GM23248 (cell line): Measurements from ENCODE around the gene ZNF443. TPM values are rescaled to one million over a fixed set of nuclear protein-coding genes. Genes with fewer than 3 reads are reported as not detected.
A peak's percentile ranks its signal among the peaks of the same experiment; 100 is the strongest.

Experiments used
- DNase-seq: peaks from one replicate; pipeline ENCODE4 v3.0.0-alpha.2; 2015
- H2AFZ ChIP-seq: fragments of 200-600 bp; sonication (generic); 2 replicates; pipeline ENCODE4 v1.6.1; 2016; ENCODE audit warnings: antibody characterized with exemption
- H3F3A ChIP-seq: fragments of 200-600 bp; sonication (generic); 2 replicates; pipeline ENCODE4 v1.6.1; 2016; ENCODE audit warnings: mild to moderate bottlenecking, antibody characterized with exemption, mixed run types; ENCODE audit not compliant: insufficient read depth
- H3K27ac ChIP-seq: fragments of 200-600 bp; sonication (generic); 2 replicates; pipeline ENCODE4 v1.5.1; 2016; ENCODE audit warnings: mild to moderate bottlenecking
- H3K27me3 ChIP-seq: fragments of 200-600 bp; sonication (generic); replicated peaks from 2 replicates; pipeline ENCODE4 v1.6.1; 2016; ENCODE audit warnings: mild to moderate bottlenecking; ENCODE audit not compliant: insufficient read depth
- H3K36me3 ChIP-seq: fragments of 200-600 bp; sonication (generic); 2 replicates; pipeline ENCODE4 v1.6.1; 2016; ENCODE audit warnings: low read depth, mild to moderate bottlenecking
- H3K4me1 ChIP-seq: fragments of 200-600 bp; sonication (generic); 2 replicates; pipeline ENCODE4 v1.6.1; 2016; ENCODE audit warnings: mild to moderate bottlenecking; ENCODE audit not compliant: insufficient read depth
- H3K4me2 ChIP-seq: fragments of 200-600 bp; sonication (generic); one replicate; pipeline ENCODE4 v1.6.1; 2016; ENCODE audit warnings: mild to moderate bottlenecking; ENCODE audit not compliant: unreplicated experiment
- H3K4me3 ChIP-seq: fragments of 200-600 bp; sonication (generic); 2 replicates; pipeline ENCODE4 v1.5.1; 2016; ENCODE audit warnings: mild to moderate bottlenecking
- H3K79me2 ChIP-seq: fragments of 200-600 bp; sonication (generic); 2 replicates; pipeline ENCODE4 v1.6.1; 2016; ENCODE audit warnings: mild to moderate bottlenecking; ENCODE audit not compliant: insufficient read depth
- H3K9ac ChIP-seq: fragments of 200-600 bp; sonication (generic); 2 replicates; pipeline ENCODE4 v1.6.1; 2016; ENCODE audit warnings: mild to moderate bottlenecking
- H3K9me2 ChIP-seq: fragments of 200-600 bp; sonication (generic); 2 replicates; pipeline ENCODE4 v1.6.1; 2016; ENCODE audit warnings: mixed run types, mild to moderate bottlenecking, moderate library complexity; ENCODE audit not compliant: insufficient read depth
- H3K9me3 ChIP-seq: fragments of 200-600 bp; sonication (generic); one replicate; pipeline ENCODE4 v1.6.1; 2017; ENCODE audit warnings: low read depth
- H4K20me1 ChIP-seq: fragments of 200-600 bp; sonication (generic); 2 replicates; pipeline ENCODE4 v1.6.0; 2016; ENCODE audit not compliant: insufficient read depth
- EZH2 ChIP-seq: fragments of 200-600 bp; sonication (generic); IDR thresholded peaks from 2 replicates; pipeline ENCODE4 v1.6.1; 2018; ENCODE audit warnings: antibody characterized with exemption, mild to moderate bottlenecking; ENCODE audit not compliant: insufficient read depth, poor library complexity, severe bottlenecking
- EZH2phosphoT487 ChIP-seq: fragments of 200-600 bp; sonication (generic); IDR thresholded peaks from 2 replicates; pipeline ENCODE4 v1.6.1; 2018; ENCODE audit warnings: antibody characterized with exemption, moderate library complexity, mild to moderate bottlenecking, low read depth; ENCODE audit not compliant: insufficient read depth
- WGBS, 2 experiments: methylation state at CpG; one replicate each; pipeline ENCODE4 v1.1.6; 2015 to 2017; ENCODE audit warnings: low lambda C conversion rate in 2 of 2, low coverage in 1 of 2; ENCODE audit errors: missing lambda C conversion rate in 2 of 2; 5-methylcytosine and 5-hydroxymethylcytosine counted together
- in situ Hi-C: fragments of 300-500 bp; cut with MboI; formaldehyde crosslinking; loops from 2 replicates; pipeline ENCODE4 v1.15.0; 2020
- polyA plus RNA-seq: library from polyadenylated mRNA; unstranded; fragments of >200 nt; fragmentation: Nextera tagmentation; extraction: Ambion mirVana; gene quantifications from 2 replicates; pipeline ENCODE4 v1.2.1, GENCODE V29; 2016
- total RNA-seq: library from RNA; depleted of rRNA; stranded (reverse); fragments of >200 nt; shearing (Covaris generic); gene quantifications from 2 replicates; pipeline ENCODE4 v1.2.3, GENCODE V29; 2014

Gene ZNF443
- total and polyA plus RNA-seq, 2 experiments from 2014 or later, result 0.86 to 1.2 TPM

DNA sequence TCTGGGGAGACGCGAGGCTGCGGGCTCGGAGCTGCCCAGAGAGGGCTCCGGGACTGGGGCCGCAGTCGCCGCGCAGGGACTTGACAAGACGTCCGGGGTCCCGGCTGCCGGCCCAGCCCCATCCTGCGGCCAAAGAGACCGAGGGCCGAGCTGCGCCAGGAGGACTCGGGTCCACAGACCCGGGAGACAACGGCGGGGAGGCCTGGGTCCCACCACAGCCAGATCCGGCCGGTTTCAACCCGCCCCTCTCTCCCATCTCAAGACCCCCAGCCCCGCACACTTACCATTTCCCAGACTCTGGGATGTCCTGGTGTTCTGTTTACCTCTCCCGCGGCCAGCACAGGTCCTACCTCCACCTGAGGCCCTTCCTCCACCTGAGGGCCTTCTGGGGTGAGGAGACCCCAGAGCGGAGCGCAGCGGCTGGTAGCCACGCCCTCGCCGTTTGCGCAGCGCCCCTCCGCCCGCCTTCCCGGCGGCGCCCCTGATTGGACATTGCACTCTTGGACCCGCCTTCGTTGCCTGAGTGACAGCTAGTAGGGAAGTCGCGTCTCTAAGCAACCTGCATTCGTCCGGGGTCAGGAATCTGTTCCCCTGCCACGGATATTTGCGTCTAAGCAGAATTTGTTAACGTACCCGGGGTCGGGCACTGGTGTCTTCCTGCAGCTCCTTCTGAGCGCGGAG lies 43.7 kb upstream of the ZNF443 start, which contains the start of gene ZNF709:
Gene ZNF709, minus strand, starts transcription at position 446 of the 681 bp plus-strand sequence. Its CDS starts 159 bp downstream, at position 287.
- Histone ChIP-seq H3K27ac (peak within 1 kb of the TSS; percentile 23; the same call in 1 of the 2 replicates), H3K27me3 (no peaks in the 10 kb centered on the region), H3K9ac (peak within 1 kb of the TSS; percentile 86), H3K9me2 (no peaks in the 10 kb centered on the region), H3K4me1 (peaks cover 5% of the 10 kb centered on the region; the same call in 1 of the 2 replicates), H3K4me3 (peak within 1 kb of the TSS; percentile 96), H3K4me2 (peak within 1 kb of the TSS; percentile 94), H3K36me3 (no peaks in the 10 kb centered on the region), H3K9me3 (no peaks in the 10 kb centered on the region), H3F3A (no peaks in the 10 kb centered on the region), H3K79me2 (peaks cover 45% of the 10 kb centered on the region), H4K20me1 (no peaks in the 10 kb centered on the region), H2AFZ (peak within 1 kb of the TSS; percentile 99)
- WGBS, 2 experiments, result 1% methylated on average over 40 to 51 of the region's 53 CpGs
- DNase-seq, result peak; percentile 91
- in situ Hi-C loops, result no loop called here
- TF ChIP-seq EZH2, result no peak
- no peak for TF ChIP-seq EZH2phosphoT487

DNA sequence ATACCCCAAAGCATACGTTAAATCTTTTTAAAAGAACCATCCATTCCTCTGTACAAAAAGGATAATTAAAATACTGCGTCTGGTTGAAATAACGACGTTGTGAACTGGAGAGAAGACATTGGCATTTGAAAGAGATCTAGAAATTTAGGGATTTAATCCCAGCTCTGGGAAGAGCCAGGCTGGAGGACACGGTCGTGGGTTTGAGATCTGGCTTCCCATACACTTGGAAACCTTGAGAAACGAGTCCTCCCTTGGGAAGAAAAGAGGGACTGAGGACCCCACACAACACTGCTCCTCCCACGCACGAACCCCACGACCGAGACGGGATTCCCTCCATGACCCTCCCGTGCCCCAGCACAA lies 43.2 kb upstream of the ZNF443 start:
- Histone ChIP-seq H3K9ac (peak overlapping the region; percentile 86), H2AFZ (peak overlapping the region; percentile 99), H3K9me2 (no peaks in the 10 kb centered on the region), H3K36me3 (no peaks in the 10 kb centered on the region), H4K20me1 (no peaks in the 10 kb centered on the region), H3F3A (no peaks in the 10 kb centered on the region), H3K79me2 (peaks cover 50% of the 10 kb centered on the region), H3K27ac (no peak overlapping the region), H3K4me3 (peak overlapping the region; percentile 96), H3K27me3 (no peaks in the 10 kb centered on the region), H3K4me2 (peak overlapping the region; percentile 94), H3K9me3 (no peaks in the 10 kb centered on the region), H3K4me1 (peaks cover 5% of the 10 kb centered on the region; the same call in 1 of the 2 replicates)
- TF ChIP-seq EZH2phosphoT487 (no peak), EZH2 (no peak)
- in situ Hi-C loops, result no loop called here
- DNase-seq, result no peak
- WGBS, 2 experiments, result 2 to 5% methylated on average over 10 to 13 of the region's 13 CpGs

DNA sequence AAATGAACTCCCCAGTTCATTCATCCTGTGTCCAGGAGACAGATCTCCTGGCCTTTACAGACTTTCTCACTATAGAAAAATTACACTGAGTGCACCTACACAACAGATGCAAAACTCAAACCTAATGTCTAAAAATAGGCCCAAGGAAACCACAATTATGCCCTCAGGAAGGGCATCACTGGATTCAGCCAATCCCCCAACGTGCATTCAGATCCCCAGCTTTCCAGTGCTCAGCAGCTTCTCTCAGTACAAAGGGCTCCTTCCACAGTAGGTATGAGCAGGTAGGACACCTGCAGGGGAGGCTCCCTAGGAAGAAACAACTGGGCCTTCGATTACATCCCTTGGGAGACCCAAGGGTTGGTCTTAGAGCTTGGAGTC lies 41.7 kb upstream of the ZNF443 start:
- TF ChIP-seq EZH2 (no peak), EZH2phosphoT487 (no peak)
- Histone ChIP-seq H3K79me2 (peaks cover 59% of the 10 kb centered on the region), H2AFZ (no peak overlapping the region), H3K4me1 (peaks cover 5% of the 10 kb centered on the region; the same call in 1 of the 2 replicates), H4K20me1 (no peaks in the 10 kb centered on the region), H3K4me3 (no peak overlapping the region), H3K4me2 (no peak overlapping the region), H3F3A (no peaks in the 10 kb centered on the region), H3K27me3 (no peaks in the 10 kb centered on the region), H3K9me3 (no peaks in the 10 kb centered on the region), H3K27ac (no peak overlapping the region), H3K36me3 (no peaks in the 10 kb centered on the region), H3K9me2 (no peaks in the 10 kb centered on the region), H3K9ac (no peak overlapping the region)
- in situ Hi-C loops, result no loop called here
- peak; percentile 11 for DNase-seq
- 76 to 86% methylated on average over 2 of the region's 2 CpGs for WGBS, 2 experiments

DNA sequence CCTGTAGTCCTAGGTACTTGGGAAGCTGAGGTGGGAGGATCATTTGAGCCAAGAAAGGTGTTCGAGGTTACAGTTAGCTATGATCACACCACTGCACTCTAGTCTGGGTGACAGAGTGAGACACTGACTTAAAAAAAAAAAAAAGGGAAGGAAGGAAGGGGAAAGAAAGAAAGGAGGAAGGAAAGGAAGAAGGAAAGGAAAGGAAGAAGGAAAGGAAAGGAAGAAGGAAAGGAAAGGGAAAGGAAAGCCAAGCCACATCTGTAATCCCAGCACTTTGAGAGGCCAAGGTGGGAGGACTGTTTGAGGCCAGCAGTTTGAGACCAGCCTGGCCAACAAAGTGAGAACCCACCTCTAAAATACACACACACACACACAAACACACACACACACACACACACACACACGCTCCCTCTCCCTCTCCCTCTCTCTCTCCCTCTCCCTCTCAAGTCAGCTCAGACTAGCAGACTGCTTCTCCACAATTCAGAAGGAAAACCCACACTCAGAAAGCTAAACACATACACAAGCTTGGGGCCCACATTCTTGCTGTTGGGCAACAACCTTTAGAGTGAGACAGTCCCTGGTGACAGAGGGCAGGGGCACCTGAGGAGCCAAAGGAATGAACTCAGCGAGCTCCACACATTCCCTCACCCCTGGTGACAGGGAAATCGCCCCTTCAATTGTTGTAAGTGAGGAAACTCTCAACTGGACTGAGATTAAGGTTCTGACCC lies 41.1 kb upstream of the ZNF443 start:
- 79 to 82% methylated on average over 4 of the region's 4 CpGs for WGBS, 2 experiments
- H3F3A ChIP-seq, result no peaks in the 10 kb centered on the region
- no peak for TF ChIP-seq EZH2phosphoT487
- no peak for TF ChIP-seq EZH2
- H3K79me2 ChIP-seq, result peaks cover 60% of the 10 kb centered on the region
- no peaks in the 10 kb centered on the region for H3K27me3 ChIP-seq
- in situ Hi-C loops, result no loop called here
- peaks cover 5% of the 10 kb centered on the region; the same call in 1 of the 2 replicates for H3K4me1 ChIP-seq
- no peak for DNase-seq
- no peaks in the 10 kb centered on the region for H3K9me2 ChIP-seq
- no peak overlapping the region for H2AFZ ChIP-seq
- no peak overlapping the region for H3K27ac ChIP-seq
- no peak overlapping the region for H3K4me2 ChIP-seq
- no peak overlapping the region for H3K4me3 ChIP-seq
- H3K9me3 ChIP-seq, result no peaks in the 10 kb centered on the region
- no peaks in the 10 kb centered on the region for H3K36me3 ChIP-seq
- no peaks in the 10 kb centered on the region for H4K20me1 ChIP-seq
- no peak overlapping the region for H3K9ac ChIP-seq
